Heart right ventricle (tissue), 16 donors: ENCODE data around the gene CASP9. TPM values are rescaled to one million over a fixed set of nuclear protein-coding genes. Genes with fewer than 3 reads are reported as not detected.

Source experiments
- ATAC-seq, 8 donors: fragments of 200-7000 bp; cut with Tn5 transposase; one replicate each; pipeline ENCODE4 v1.9.1; 2020; ENCODE audit warnings: mild to moderate bottlenecking in 8 of 8, moderate library complexity in 8 of 8, moderate number of reproducible peaks in 1 of 8
- DNase-seq, 2 donors: peaks; one replicate each; pipeline ENCODE4 v3.0.0-alpha.2; 2020
- H3K27ac ChIP-seq, 10 donors: fragments of 200-600 bp; sonication (generic) in 2 of 10; one replicate each; pipeline versions ENCODE4 v1.5.0 to v1.8.0; 2020 to 2022; ENCODE audit warnings: mild to moderate bottlenecking in 3 of 10
- H3K27me3 ChIP-seq, 7 donors: fragments of 200-600 bp; one replicate each; pipeline ENCODE4 v1.8.0; 2021 to 2022; ENCODE audit warnings: mild to moderate bottlenecking in 2 of 7
- H3K36me3 ChIP-seq, 9 donors: fragments of 200-600 bp; sonication (generic) in 1 of 9; one replicate each; pipeline versions ENCODE4 v1.5.0 to v1.8.0; 2020 to 2022; ENCODE audit warnings: mild to moderate bottlenecking in 2 of 9
- H3K4me1 ChIP-seq, 9 donors: fragments of 200-600 bp; sonication (generic) in 1 of 9; one replicate each; pipeline versions ENCODE4 v1.5.0 to v1.8.0; 2020 to 2022; ENCODE audit warnings: mild to moderate bottlenecking in 4 of 9
- H3K4me3 ChIP-seq, 10 donors: fragments of 200-600 bp; sonication (generic) in 2 of 10; one replicate each; pipeline versions ENCODE4 v1.5.0 to v1.8.0; 2020 to 2022; ENCODE audit warnings: mild to moderate bottlenecking in 7 of 10, moderate library complexity in 2 of 10
- H3K9me3 ChIP-seq, 11 donors: fragments of 200-600 bp in 10 of 11; sonication (generic) in 2 of 11; one replicate each; pipeline versions ENCODE4 v1.5.0 to v1.8.0; 2013 to 2022; ENCODE audit warnings: mild to moderate bottlenecking in 2 of 11, control low read depth in 1 of 11, moderate library complexity in 1 of 11
- CTCF ChIP-seq, 9 donors: fragments of 200-600 bp; sonication (generic) in 2 of 9; IDR thresholded peaks; one replicate each; pipeline versions ENCODE4 v1.5.0 to v1.8.0; 2021 to 2022; ENCODE audit warnings: antibody characterized with exemption in 9 of 9, mild to moderate bottlenecking in 5 of 9, moderate library complexity in 1 of 9
- WGBS, 2 donors: extraction: QIAGEN DNeasy Blood & Tissue Kit; methylation state at CpG; one replicate each; pipeline ENCODE4 v1.1.7; 2013; ENCODE audit warnings: inconsistent platforms in 1 of 2; 5-methylcytosine and 5-hydroxymethylcytosine counted together
- intact Hi-C, 10 donors: fragments of 100-400 bp; cut with DNase I; formaldehyde crosslinking; loops; one replicate each; pipeline versions ENCODE4 v1.11.1 to v1.14.2; 2022
- polyA plus RNA-seq, 2 donors: library from polyadenylated mRNA; stranded (reverse); fragments of 200-250 nt; gene quantifications; one replicate each; pipeline ENCODE4 v1.2.3, GENCODE V29; 2013
- total RNA-seq, 10 donors: library from RNA; stranded (reverse); fragmentation: NEBNext Ultra II Directional in 3 of 10; extraction: Animal tissue kit (Norgen Biotek cat#: 25700) in 3 of 10; gene quantifications; one replicate each; pipeline versions ENCODE4 v1.2.1 to v1.2.4, GENCODE V29; 2021 to 2023
- donor health status: Arrhythmogenic right ventricular cardiomyopathy.
- donor health status: ischemic (EF 13 %, LVEDD 7.1; RV severe dilation, severe dysfunction).
- donor health status: healthy with polysubstance abuse.
- donor health status: DM: no; HTN: yes; CAD: no.
- donor health status: DM: no; HTN: no; CAD: no.
- donor health status: ischemic (EF 25% LVEDD 6.9; RV normal size, moderate dysfunction).
- donor health status: ischemic (EF 25% LVEDD 5.7; RV mildly dilated, moderate dysfunction).
- donor health status: healthy.
- donor health status: DM: yes; HTN: yes; CAD: no.
- donor health status: Ischemic cardiomyopathy.
- donor health status: ischemic (EF 35%, LVEDD 5.7; RV mildly dilated, moderate dysfunction).
- donor health status: nonischemic (EF 11% LVEDD 7.7; RV severe dilation, severe dysfunction).
- donor health status: DM: yes; HTN: yes; CAD: no.
- donor health status: PGD.
- donor health status: ischemic (EF 29% LVEDD 5.4; RV normal size, mild dysfunction).
- donor health status: nonischemic (EF 23%, LVEDD 6.1; RV moderate dilation, normal function).

CASP9 gene
- total and polyA plus RNA-seq, 12 donors = 8.6 to 22.2 (median 14.3) TPM

DNA sequence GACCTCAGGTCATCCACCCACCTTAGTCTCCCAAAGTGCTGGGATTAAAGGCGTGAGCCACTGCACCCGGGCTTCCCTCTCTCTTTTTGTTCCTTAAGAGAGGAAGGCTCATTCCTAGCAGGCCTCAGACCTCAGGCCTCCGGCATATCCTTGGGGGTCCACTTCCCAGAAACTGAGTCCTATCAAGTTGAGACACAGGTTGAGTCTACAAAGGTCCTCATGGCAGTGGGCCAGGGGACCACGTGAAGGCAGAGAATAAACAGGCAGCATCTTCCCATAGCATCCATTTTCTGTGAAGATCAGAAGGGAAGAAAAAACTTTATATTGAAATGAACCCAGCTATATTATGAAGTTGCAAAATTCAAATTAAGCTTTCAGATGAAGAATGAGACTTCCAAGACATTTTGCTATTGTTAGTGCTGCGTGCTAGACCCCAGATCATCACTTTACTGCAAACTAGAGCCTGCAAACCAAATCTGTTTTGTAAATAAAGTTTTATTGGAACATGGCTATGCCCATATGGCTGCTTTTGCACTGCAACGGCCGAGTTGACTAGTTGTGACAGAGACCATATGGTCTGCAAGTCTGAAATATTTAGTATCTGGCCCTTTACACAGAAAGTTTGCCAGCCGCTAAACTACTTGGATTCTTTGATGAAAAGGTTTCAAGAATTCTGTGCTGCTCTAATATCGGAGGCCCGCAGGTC, 71.0 kb downstream of the CASP9 start:
- ATAC-seq (no peak), DNase-seq (no peak)
- Histone ChIP-seq H3K27me3 (peaks cover 0 to 9% (median 0%) of the 10 kb centered on the region in 7 donors), H3K4me3 (no peak overlapping the region), H3K4me1 (no peaks in the 10 kb centered on the region), H3K27ac (no peak overlapping the region), H3K36me3 (no peaks in the 10 kb centered on the region), H3K9me3 (peaks cover 0 to 10% (median 0%) of the 10 kb centered on the region in 11 donors)
- TF ChIP-seq CTCF (IDR thresholded peaks at IDR 0.05) = no peak
- intact Hi-C loops = no loop called here
- 82 to 83% methylated on average over 10 of the region's 10 CpGs for WGBS, 2 donors

DNA sequence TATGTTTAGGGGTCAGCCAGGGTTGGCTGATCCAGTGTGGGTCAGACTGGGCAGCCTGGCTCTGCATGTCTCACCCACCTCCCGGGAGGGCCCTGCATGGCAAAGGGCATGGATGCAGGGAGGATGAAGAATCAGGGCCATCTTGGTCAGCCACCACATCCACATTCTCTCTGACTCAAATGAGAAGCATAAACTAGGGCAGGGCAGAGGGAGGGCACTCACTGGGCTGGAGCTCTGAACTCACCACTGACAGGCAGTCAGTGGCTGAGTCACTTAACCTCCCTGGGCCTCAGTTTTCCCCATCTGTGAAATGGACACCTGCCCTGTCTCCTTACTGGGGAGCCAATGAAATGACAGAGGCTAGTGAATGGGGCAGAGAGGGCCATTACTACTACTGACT, 71.8 kb downstream of the CASP9 start:
- DNase-seq (no peak), ATAC-seq (no peak)
- no peak overlapping the region for H3K27ac ChIP-seq
- H3K27me3 ChIP-seq = peaks cover 0 to 17% (median 5%) of the 10 kb centered on the region in 7 donors
- WGBS, 2 donors = 94 to 96% methylated on average over 1 of the region's 1 CpG
- no peaks in the 10 kb centered on the region for H3K36me3 ChIP-seq
- no peaks in the 10 kb centered on the region for H3K4me1 ChIP-seq
- intact Hi-C loops = no loop called here
- no peak for TF ChIP-seq CTCF (IDR thresholded peaks at IDR 0.05)
- H3K9me3 ChIP-seq = peaks cover 0 to 10% (median 0%) of the 10 kb centered on the region in 11 donors
- no peak overlapping the region for H3K4me3 ChIP-seq

DNA sequence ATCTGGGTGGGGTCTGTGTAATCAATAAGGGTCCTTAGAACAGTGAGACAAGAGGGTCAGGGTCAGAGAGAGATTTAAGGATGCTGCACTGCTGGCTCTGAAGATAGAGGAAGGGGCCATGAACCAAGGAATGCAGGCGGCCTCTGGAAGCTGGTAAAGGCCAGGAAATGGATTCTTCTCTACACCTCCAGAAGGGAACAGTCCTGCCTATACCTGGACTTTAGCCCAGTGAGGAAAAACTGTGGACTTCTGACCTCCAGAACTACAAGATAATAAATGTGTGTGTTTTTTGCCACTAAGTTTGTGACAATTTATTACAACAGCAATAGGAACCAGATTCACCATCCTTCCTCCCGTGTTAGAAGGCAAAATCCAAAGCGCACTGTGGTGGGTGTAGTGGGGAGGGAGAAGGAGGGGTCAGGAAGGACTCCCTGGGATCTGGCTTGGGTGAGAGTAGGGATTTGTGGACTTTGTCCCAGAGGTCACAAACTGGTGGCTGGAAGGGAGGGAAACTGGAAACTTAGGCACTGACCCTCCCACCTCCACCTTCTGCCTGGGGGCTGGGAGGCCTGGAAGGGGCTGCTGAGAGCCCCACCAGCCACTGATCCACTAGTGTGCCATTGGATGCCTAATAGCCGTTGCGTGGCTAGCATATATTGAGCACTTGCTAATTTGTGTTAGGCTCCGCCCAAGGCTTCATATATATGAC, 72.8 kb downstream of the CASP9 start:
- no peak for ATAC-seq
- intact Hi-C loops = no loop called here
- Histone ChIP-seq H3K27ac (no peak overlapping the region), H3K36me3 (no peaks in the 10 kb centered on the region), H3K27me3 (peaks cover 0 to 17% (median 8%) of the 10 kb centered on the region in 7 donors), H3K4me1 (no peaks in the 10 kb centered on the region), H3K4me3 (no peak overlapping the region), H3K9me3 (peaks cover 0 to 10% (median 0%) of the 10 kb centered on the region in 11 donors)
- no peak for DNase-seq
- WGBS, 2 donors = 92 to 93% methylated on average over 6 of the region's 6 CpGs
- no peak for TF ChIP-seq CTCF (IDR thresholded peaks at IDR 0.05)

DNA sequence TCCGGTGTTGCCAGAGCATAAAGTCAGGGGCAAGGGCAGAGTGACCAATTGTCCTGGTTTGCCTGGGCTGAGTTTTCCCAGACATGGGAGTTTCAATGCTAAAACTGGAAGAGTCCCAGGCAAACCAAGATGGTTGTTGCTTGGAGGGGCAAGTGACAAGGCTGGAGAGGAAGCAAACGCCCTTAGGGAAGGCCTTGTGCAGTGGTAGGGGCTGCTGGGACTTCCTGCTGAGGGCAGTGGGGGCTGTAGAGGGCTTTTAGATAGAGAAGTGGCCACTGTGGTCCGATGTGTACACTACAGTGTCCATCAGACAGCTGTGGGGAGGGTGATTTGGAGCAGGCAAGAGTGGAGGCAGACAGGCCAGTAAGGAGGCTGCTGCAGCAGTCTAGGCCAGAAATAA, 74.4 kb downstream of the CASP9 start:
- H3K27ac ChIP-seq = no peak overlapping the region
- no peak for ATAC-seq
- WGBS, 2 donors = 65 to 68% methylated on average over 3 of the region's 3 CpGs
- peaks cover 0 to 10% (median 0%) of the 10 kb centered on the region in 11 donors for H3K9me3 ChIP-seq
- no peak for DNase-seq
- TF ChIP-seq CTCF (IDR thresholded peaks at IDR 0.05) = no peak
- H3K27me3 ChIP-seq = peaks cover 0 to 18% (median 8%) of the 10 kb centered on the region in 7 donors
- H3K4me3 ChIP-seq = no peak overlapping the region
- peaks cover 0 to under 1% (median 0%) of the 10 kb centered on the region in 9 donors for H3K4me1 ChIP-seq
- H3K36me3 ChIP-seq = no peaks in the 10 kb centered on the region
- intact Hi-C loops = loop anchor here in 1 of 10 donors (10.0 kb wide), 1 partner anchor 65 kb away; no protein-coding TSS in a partner anchor
